ENCODE data around the gene ADCY5.

The ADCY5 gene

DNA sequence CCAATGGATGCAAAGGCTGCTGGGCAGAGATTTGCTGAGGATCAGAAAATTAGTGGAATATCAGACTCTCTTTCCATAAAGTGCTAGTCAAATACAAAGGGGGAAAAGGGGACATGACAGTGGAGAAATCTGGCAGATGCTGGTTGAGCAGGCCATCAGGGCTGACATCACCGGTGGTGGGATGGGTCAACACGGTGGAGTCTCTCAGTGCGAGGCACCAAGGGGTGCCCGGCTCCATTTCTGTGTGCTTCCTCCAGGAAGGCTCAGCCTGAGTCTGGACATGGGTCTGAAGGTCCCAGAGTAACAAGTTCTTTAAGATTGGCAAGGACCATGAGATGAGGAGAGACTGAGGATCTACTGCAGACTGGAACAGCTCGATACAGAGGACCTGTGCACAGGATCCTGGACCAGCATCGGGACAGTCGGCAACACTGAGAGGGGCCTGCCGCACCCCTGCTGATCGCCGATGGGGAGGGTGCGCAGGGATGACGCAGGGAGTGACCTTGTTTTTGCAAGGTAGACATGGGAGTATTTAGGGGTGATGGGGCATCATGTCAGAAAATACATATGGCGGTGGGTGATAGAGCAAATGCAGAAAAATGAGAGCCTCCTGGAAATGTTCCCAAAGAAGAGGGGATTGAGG, 154.5 kb downstream of the ADCY5 start:
- no peak overlapping the region for H3K4me3 ChIP-seq (ENCODE audit: low read depth, low read length)
- TF ChIP-seq, protein P1, sequence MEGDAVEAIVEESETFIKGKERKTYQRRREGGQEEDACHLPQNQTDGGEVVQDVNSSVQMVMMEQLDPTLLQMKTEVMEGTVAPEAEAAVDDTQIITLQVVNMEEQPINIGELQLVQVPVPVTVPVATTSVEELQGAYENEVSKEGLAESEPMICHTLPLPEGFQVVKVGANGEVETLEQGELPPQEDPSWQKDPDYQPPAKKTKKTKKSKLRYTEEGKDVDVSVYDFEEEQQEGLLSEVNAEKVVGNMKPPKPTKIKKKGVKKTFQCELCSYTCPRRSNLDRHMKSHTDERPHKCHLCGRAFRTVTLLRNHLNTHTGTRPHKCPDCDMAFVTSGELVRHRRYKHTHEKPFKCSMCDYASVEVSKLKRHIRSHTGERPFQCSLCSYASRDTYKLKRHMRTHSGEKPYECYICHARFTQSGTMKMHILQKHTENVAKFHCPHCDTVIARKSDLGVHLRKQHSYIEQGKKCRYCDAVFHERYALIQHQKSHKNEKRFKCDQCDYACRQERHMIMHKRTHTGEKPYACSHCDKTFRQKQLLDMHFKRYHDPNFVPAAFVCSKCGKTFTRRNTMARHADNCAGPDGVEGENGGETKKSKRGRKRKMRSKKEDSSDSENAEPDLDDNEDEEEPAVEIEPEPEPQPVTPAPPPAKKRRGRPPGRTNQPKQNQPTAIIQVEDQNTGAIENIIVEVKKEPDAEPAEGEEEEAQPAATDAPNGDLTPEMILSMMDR (IDR thresholded peaks at IDR 0.05; ENCODE audit: borderline replicate concordance, insufficient read depth, low read depth, low read length): no peak

DNA sequence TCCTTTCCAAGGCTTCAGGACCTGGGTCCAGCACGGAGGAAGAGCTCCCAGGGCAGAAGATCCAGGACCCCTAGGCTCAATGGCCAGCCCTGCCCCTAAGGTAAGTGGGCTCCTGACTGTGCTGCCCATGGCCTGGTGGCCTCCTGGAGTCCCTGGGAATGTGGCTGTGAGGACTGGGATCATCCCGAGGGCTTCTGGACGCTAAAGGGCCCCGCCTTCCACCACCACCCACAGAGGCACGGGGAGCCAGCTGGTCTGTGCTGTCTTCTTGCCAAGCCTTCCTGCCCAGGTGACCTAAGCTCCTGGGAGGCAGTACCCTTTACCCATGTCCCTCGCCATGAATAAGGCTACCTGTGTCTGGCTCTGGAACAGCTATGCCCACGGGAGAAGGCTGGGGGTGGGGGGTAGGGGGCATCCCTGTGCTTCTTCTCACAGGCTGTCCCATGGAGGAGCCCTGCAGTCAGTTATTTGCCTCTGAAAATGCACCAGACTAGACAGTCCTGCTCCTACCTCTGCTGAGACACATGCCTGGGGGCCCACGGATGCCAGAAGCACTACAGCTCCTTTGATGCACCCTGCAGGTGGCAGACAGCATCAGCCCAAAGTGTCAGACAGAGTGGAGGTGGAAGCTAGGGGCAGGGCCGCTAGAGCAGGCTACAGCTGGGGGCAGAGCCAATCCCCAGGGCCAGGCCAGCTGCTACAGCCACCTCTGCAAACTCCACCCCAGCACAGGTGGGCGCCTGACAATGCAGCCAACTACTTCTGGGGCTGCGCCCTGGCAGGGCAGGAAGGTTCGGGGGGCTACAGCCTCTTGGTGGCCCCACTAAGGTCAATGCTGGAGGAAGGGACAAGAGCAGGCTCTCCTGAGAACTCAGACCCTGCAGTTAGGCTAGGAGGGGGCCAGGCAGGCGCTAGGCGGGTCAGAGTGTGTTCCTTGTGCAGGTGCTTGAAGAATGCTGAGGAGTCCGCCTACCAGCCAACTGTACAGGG, 156.3 kb downstream of the ADCY5 start:
- TF ChIP-seq, protein P1 (IDR thresholded peaks at IDR 0.05; ENCODE audit: borderline replicate concordance, insufficient read depth, low read depth, low read length): no peak
- H3K4me3 ChIP-seq (ENCODE audit: low read depth, low read length): no peak overlapping the region

DNA sequence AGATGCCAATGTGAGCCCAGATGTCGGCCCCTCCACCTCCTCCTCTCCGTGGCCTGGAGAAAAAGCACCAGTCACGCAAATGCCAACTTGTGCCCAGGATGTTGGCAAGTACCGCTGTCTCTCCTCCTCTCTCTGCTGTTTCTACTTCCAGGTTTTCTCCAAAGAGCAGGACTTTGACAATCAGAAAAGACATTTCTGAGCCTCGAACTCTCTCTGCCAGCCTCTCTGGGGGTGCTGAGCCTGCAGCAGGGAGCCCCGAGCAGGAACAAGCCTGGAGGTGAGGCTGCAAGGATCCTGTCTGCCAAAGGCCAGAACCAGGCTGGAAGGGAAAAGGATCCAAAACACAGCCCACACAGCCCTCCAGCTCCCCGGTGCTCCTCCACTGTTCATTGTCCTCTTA, 157.5 kb downstream of the ADCY5 start:
- TF ChIP-seq, protein P1 (IDR thresholded peaks at IDR 0.05; ENCODE audit: borderline replicate concordance, insufficient read depth, low read depth, low read length): no peak
- no peak overlapping the region for H3K4me3 ChIP-seq (ENCODE audit: low read depth, low read length)

DNA sequence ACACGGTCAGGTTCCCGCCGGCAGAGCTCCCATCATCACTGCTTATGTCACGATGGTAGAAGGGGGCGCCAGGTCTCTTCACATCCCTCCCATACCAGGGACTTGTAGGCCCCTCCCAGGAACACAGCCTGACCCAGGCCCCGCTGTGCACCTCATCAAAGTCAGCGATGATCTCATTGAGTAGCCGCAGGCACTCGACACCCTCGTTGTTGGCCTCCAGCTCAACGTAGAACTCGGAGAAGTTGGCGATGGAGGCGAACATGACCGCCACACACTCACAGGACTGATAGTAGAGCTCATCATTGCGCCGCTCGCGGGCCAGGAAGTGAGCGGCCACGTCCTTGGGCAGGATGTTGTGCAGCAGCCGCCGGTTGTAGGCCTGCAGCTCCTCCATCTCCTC, 157.9 kb downstream of the ADCY5 start:
- no peak overlapping the region for H3K4me3 ChIP-seq (ENCODE audit: low read depth, low read length)
- TF ChIP-seq, protein P1 (IDR thresholded peaks at IDR 0.05; ENCODE audit: borderline replicate concordance, insufficient read depth, low read depth, low read length): no peak

DNA sequence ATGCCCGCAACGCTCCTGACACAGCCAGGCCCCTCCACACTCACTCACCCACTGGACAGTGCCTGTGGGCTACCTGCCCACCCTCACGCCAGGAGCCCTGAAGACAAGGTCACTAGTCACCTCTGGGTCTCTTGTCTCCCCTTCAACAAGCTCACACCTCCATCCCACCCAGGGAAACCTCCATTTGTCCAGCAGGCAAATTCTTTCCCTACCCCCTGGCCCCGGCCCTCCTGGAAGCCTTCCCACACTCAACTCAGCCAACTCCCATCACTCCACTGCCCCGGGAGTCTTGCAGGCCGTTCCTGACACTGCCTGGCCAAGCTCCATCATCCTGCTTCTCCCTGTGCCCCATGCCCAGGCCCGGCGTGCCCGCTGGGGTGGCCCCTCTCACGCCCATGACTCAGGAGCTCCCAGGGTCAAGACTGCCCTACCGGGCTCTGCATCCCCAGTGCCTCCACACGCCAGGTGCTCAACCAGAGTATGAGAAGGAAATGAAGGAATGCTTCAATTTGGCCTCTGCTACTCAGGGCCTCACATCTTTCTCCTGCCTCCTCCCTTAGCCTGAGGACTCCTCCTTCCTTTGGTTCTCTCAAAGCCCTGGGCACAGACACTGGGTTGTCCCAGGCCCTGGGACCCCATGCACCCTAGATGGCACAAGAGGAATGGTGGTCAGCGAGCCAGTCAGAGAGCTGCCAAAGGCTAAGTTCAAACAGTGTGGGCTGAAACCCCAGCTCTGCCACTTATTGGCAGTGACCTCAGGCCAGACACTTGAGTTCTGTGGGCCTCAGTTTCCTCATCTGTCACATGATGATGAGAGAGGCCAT, 158.6 kb downstream of the ADCY5 start:
- TF ChIP-seq, protein P1 (IDR thresholded peaks at IDR 0.05; ENCODE audit: borderline replicate concordance, insufficient read depth, low read depth, low read length): no peak
- H3K4me3 ChIP-seq (ENCODE audit: low read depth, low read length): no peak overlapping the region

DNA sequence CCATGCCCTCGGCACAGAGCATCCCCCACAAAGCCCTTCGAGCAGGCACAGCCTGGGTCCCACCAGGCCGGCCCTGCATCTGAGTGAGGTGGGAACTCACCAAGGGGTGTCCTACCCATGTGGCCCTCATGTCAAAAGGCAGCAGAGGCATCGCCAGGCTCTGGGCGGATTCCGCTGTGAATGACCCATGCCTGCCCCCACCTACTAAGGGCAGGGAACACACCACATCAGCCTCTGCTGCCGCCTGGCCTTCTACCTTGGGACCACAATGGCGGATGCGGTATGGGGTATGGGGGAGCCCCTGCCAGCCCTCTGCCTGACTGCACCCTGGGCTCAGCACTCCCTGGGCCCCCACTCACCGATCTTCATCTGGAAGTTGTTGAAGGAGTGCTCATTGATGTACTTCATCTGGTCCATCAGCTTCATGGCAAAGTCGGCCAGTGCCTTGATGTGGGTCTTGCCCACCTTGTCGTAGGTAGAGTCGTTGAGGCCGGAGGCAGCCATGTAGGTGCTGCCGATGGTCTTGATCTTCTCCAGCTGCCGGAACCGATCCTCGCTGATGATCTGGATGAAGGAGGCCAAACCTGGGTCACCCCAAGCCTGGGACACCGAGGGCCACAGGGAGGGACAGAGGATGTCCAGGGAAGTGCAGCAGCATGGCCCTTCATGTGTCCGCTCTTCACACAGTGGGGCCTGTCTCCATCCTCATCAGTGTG, 159.3 kb downstream of the ADCY5 start:
- TF ChIP-seq, protein P1 (IDR thresholded peaks at IDR 0.05; ENCODE audit: borderline replicate concordance, insufficient read depth, low read depth, low read length): no peak
- H3K4me3 ChIP-seq (ENCODE audit: low read depth, low read length): no peak overlapping the region
